SK-N-SH treated with all-trans-retinoic acid at 6 μM for 48 hours (cell line): Measurements from ENCODE around the gene KIF26A.

Experiments used
- ATAC-seq: fragments of 200-7000 bp; cut with Tn5 transposase; 3 replicates; pipeline ENCODE4 v1.9.1; 2020; ENCODE audit warnings: mild to moderate bottlenecking, moderate library complexity
- ARNTL ChIP-seq: fragments of 450-650 bp; formaldehyde crosslinking; IDR thresholded peaks from 2 replicates; pipeline ENCODE4 v1.5.0; 2020; ENCODE audit warnings: low read depth, mild to moderate bottlenecking, moderate library complexity, borderline replicate concordance
- BACH2 ChIP-seq: fragments of 250-450 bp; sonication (Bioruptor Pico); IDR thresholded peaks from 2 replicates; pipeline ENCODE4 v1.9.0; 2021; ENCODE audit warnings: mild to moderate bottlenecking, borderline replicate concordance
- CREB5 ChIP-seq: fragments of 250-450 bp; sonication (Bioruptor Pico); IDR thresholded peaks from 2 replicates; pipeline ENCODE4 v1.5.1; 2020; ENCODE audit warnings: low read depth, mild to moderate bottlenecking, moderate library complexity
- CSDC2 ChIP-seq: fragments of 250-450 bp; sonication (Bioruptor Pico); IDR thresholded peaks from 2 replicates; pipeline ENCODE4 v1.5.0; 2020; ENCODE audit warnings: mild to moderate bottlenecking, moderate library complexity
- CSRNP3 ChIP-seq: fragments of 250-450 bp; sonication (Bioruptor Pico); IDR thresholded peaks from 2 replicates; pipeline ENCODE4 v1.5.1; 2021; ENCODE audit warnings: mild to moderate bottlenecking, moderate library complexity
- ESRRG ChIP-seq: fragments of 250-450 bp; sonication (Bioruptor Pico); IDR thresholded peaks from 2 replicates; pipeline ENCODE4 v1.6.1; 2021; ENCODE audit warnings: mild to moderate bottlenecking
- GLIS3 ChIP-seq: fragments of 250-450 bp; sonication (Bioruptor Pico); IDR thresholded peaks from 2 replicates; pipeline ENCODE4 v1.5.0; 2020; ENCODE audit warnings: mild to moderate bottlenecking, moderate library complexity
- ISL1 ChIP-seq: fragments of 250-450 bp; sonication (Bioruptor Pico); IDR thresholded peaks from 2 replicates; pipeline ENCODE4 v2.1.2; 2022; ENCODE audit warnings: mild to moderate bottlenecking, moderate library complexity
- OSR1 ChIP-seq: fragments of 250-450 bp; sonication (Bioruptor Pico); IDR thresholded peaks from 2 replicates; pipeline ENCODE4 v1.8.0; 2022; ENCODE audit warnings: moderate library complexity, mild to moderate bottlenecking, inconsistent platforms
- POU6F1 ChIP-seq: fragments of 250-450 bp; sonication (Bioruptor Pico); IDR thresholded peaks from 2 replicates; pipeline ENCODE4 v1.8.0; 2021; ENCODE audit warnings: low read depth, mild to moderate bottlenecking, moderate library complexity, borderline replicate concordance
- PPARA ChIP-seq: fragments of 250-450 bp; sonication (Bioruptor Pico); IDR thresholded peaks from 2 replicates; pipeline ENCODE4 v1.5.0; 2020; ENCODE audit warnings: mild to moderate bottlenecking, borderline replicate concordance
- RARB ChIP-seq: fragments of 250-450 bp; sonication (Bioruptor Pico); IDR thresholded peaks from 2 replicates; pipeline ENCODE4 v1.8.0; 2021; ENCODE audit warnings: mild to moderate bottlenecking, moderate library complexity
- SNAI2 ChIP-seq: fragments of 250-450 bp; sonication (Bioruptor Pico); IDR thresholded peaks from 2 replicates; pipeline ENCODE4 v1.5.0; 2020; ENCODE audit warnings: mild to moderate bottlenecking, moderate library complexity
- TCF4 ChIP-seq: fragments of 250-450 bp; sonication (Bioruptor Pico); IDR thresholded peaks from 2 replicates; pipeline ENCODE4 v1.8.0; 2021; ENCODE audit warnings: mild to moderate bottlenecking, moderate library complexity, borderline replicate concordance
- TOX ChIP-seq: fragments of 250-450 bp; sonication (Bioruptor Pico); IDR thresholded peaks from 2 replicates; pipeline ENCODE4 v1.8.0; 2021; ENCODE audit warnings: mild to moderate bottlenecking, moderate library complexity, borderline replicate concordance
- TSHZ2 ChIP-seq: fragments of 250-450 bp; sonication (Bioruptor Pico); IDR thresholded peaks from 2 replicates; pipeline ENCODE4 v1.5.0; 2020; ENCODE audit warnings: mild to moderate bottlenecking, moderate library complexity
- ZC3H10 ChIP-seq: fragments of 250-450 bp; sonication (Bioruptor Pico); IDR thresholded peaks from 2 replicates; pipeline ENCODE4 v1.5.1; 2021; ENCODE audit warnings: mild to moderate bottlenecking, moderate library complexity
- ZFP3 ChIP-seq: fragments of 250-450 bp; sonication (Bioruptor Pico); IDR thresholded peaks from 2 replicates; pipeline ENCODE4 v1.5.0; 2020; ENCODE audit warnings: mild to moderate bottlenecking, moderate library complexity
- ZFP30 ChIP-seq: fragments of 450-650 bp; formaldehyde crosslinking; IDR thresholded peaks from 2 replicates; pipeline ENCODE4 v1.5.0; 2022; ENCODE audit warnings: mild to moderate bottlenecking, moderate library complexity
- ZNF565 ChIP-seq: fragments of 450-650 bp; formaldehyde crosslinking; conservative IDR thresholded peaks from 2 replicates; pipeline ENCODE4 v1.5.0; 2020; ENCODE audit warnings: low read depth, mild to moderate bottlenecking, moderate library complexity
- ZNF70 ChIP-seq: fragments of 450-650 bp; formaldehyde crosslinking; IDR thresholded peaks from 2 replicates; pipeline ENCODE4 v1.5.0; 2020; ENCODE audit warnings: mild to moderate bottlenecking, moderate library complexity
- ZNF8 ChIP-seq: fragments of 450-650 bp; formaldehyde crosslinking; IDR thresholded peaks from 2 replicates; pipeline ENCODE4 v1.5.0; 2020; ENCODE audit warnings: mild to moderate bottlenecking, moderate library complexity

The KIF26A gene

GRCh38 chr14:104202259-104203070, 64.1 kb downstream of the KIF26A start:
- peak; percentile 62 for ATAC-seq
- TF ChIP-seq TCF4 (CRISPR knock-in tag) (peak; percentile 24), ESRRG (CRISPR knock-in tag) (no peak), TSHZ2 (CRISPR knock-in tag) (no peak), ZFP3 (CRISPR knock-in tag) (0 out of 2 replicates have a peak, but pooled peaks have one; percentile 29), ARNTL (CRISPR knock-in tag) (no peak)

DNA sequence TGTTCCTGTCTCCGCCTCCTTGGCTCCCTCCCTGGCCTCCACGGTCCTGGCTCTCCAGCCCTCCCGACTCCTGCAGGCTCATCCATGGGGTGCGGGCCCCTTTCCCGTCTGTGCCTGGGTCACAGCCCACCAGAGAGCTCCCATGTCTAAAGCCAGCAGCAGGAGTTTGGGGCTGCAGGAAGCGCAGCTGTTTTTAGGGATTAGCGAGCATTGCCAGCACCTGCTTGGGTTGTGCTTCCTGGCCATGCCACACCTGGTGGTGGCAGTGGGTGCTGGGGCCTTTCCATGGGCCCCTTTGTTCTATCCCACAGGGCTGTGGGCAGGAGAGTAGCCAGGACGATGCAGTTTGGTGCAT, 64.7 kb downstream of the KIF26A start:
- TF ChIP-seq ZNF70 (CRISPR knock-in tag): no peak
- TF ChIP-seq ARNTL (CRISPR knock-in tag): no peak
- TF ChIP-seq ESRRG (CRISPR knock-in tag): no peak
- TF ChIP-seq TOX (CRISPR knock-in tag): no peak
- no peak for TF ChIP-seq PPARA (CRISPR knock-in tag)
- TF ChIP-seq BACH2 (CRISPR knock-in tag): no peak
- no peak for TF ChIP-seq ISL1
- TF ChIP-seq TCF4 (CRISPR knock-in tag): no peak
- no peak for TF ChIP-seq ZNF565 (CRISPR knock-in tag)
- TF ChIP-seq OSR1 (CRISPR knock-in tag): no peak
- no peak for TF ChIP-seq CSDC2 (CRISPR knock-in tag)
- no peak for TF ChIP-seq ZNF8 (CRISPR knock-in tag)
- ATAC-seq: no peak

GRCh38 chr14:104204660-104205149, 66.3 kb downstream of the KIF26A start:
- no peak for TF ChIP-seq BACH2 (CRISPR knock-in tag)
- no peak for TF ChIP-seq SNAI2 (CRISPR knock-in tag)
- no peak for TF ChIP-seq TCF4 (CRISPR knock-in tag)
- ATAC-seq: no peak

DNA sequence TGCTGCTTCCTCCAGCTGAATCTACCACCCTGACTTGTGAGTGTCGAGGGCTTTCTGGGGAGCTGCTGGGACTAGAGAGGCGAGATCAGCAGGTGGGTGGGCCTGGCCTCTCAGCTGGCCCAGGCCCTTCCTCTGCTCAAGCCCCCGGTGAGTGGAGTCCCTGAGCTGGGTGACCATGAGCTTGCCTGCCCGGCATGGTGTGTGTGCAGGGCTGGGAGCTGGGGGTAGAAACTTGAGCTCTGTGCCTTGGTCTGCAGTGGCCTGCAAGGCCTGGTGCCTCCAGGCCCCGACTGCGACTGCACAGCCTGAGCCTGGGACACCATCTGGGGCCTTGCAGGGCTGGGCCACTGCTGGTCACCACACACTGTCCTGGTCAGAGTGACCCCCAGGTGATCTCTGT, 67.4 kb downstream of the KIF26A start:
- ATAC-seq: no peak; the same call in 2 of the 3 replicates
- TF ChIP-seq TSHZ2 (CRISPR knock-in tag) (no peak), GLIS3 (CRISPR knock-in tag) (no peak), ZFP3 (CRISPR knock-in tag) (no peak), SNAI2 (CRISPR knock-in tag) (no peak), CREB5 (CRISPR knock-in tag) (no peak), ISL1 (no peak), TOX (CRISPR knock-in tag) (no peak), POU6F1 (CRISPR knock-in tag) (no peak), ARNTL (CRISPR knock-in tag) (no peak), ZFP30 (CRISPR knock-in tag) (no peak), BACH2 (CRISPR knock-in tag) (no peak), ZC3H10 (CRISPR knock-in tag) (no peak), ZNF565 (CRISPR knock-in tag) (no peak), CSRNP3 (CRISPR knock-in tag) (no peak), RARB (CRISPR knock-in tag) (no peak), ZNF8 (CRISPR knock-in tag) (no peak)
- TF ChIP-seq, all 23 proteins: peak for 0
